HG03457 (cell line): ENCODE measurements around the gene ADCY7.

ENCODE experiments used
- ATAC-seq: cut with Tn5 transposase; IDR thresholded peaks from one replicate; pipeline ENCODE4 v1.9.1; 2021; ENCODE audit warnings: moderate number of reproducible peaks; ENCODE audit not compliant: unreplicated experiment

The ADCY7 gene

GRCh38 chr16:50296807-50297206 lies 30.5 kb downstream of the ADCY7 start:
- ATAC-seq, result no peak

- no peak for ATAC-seq
These were observed 31.1 kb downstream of the ADCY7 start for GRCh38 chr16:50297301-50298074.

GRCh38 chr16:50298075-50298460 lies 31.7 kb downstream of the ADCY7 start:
- no peak for ATAC-seq

GRCh38 chr16:50298591-50299507 lies 32.5 kb downstream of the ADCY7 start:
- no peak for ATAC-seq

GRCh38 chr16:50299508-50300105 lies 33.3 kb downstream of the ADCY7 start:
- ATAC-seq, result no peak

GRCh38 chr16:50300942-50301625 lies 34.7 kb downstream of the ADCY7 start:
- no peak for ATAC-seq

GRCh38 chr16:50301626-50302471 lies 35.5 kb downstream of the ADCY7 start:
- ATAC-seq, result no peak

- no peak for ATAC-seq
These were observed 36.2 kb downstream of the ADCY7 start for GRCh38 chr16:50302472-50303005.

- no peak for ATAC-seq
These were observed 36.8 kb downstream of the ADCY7 start for GRCh38 chr16:50303041-50303604.

GRCh38 chr16:50303605-50304466 lies 37.5 kb downstream of the ADCY7 start:
- ATAC-seq, result no peak

GRCh38 chr16:50304467-50305440 lies 38.4 kb downstream of the ADCY7 start:
- no peak for ATAC-seq

GRCh38 chr16:50305441-50306061 lies 39.2 kb downstream of the ADCY7 start:
- no peak for ATAC-seq

GRCh38 chr16:50306287-50306686 lies 39.9 kb downstream of the ADCY7 start:
- ATAC-seq, result no peak

- no peak for ATAC-seq
These were observed 42.0 kb downstream of the ADCY7 start for GRCh38 chr16:50308237-50308965.

- no peak for ATAC-seq
These were observed 42.8 kb downstream of the ADCY7 start for GRCh38 chr16:50309156-50309526.

GRCh38 chr16:50309527-50310307 lies 43.4 kb downstream of the ADCY7 start:
- ATAC-seq, result no peak
